Activated naive CD4-positive, alpha-beta T cell treated with anti-CD3 and anti-CD28 coated beads, Interleukin-2, amount 50 U/mL, for 24 hours (primary cell): ENCODE measurements around the gene TMEM272.

Source experiments
- H3K27ac Mint-ChIP-seq: one replicate; pipeline ENCODE4 v1.8.0; 2021; ENCODE audit warnings: mild to moderate bottlenecking, mixed read lengths
- H3K27me3 Mint-ChIP-seq: one replicate; pipeline ENCODE4 v1.8.0; 2021; ENCODE audit warnings: mixed read lengths
- H3K36me3 Mint-ChIP-seq: one replicate; pipeline ENCODE4 v1.8.0; 2021; ENCODE audit warnings: mixed read lengths
- H3K4me1 Mint-ChIP-seq: one replicate; pipeline ENCODE4 v1.8.0; 2021; ENCODE audit warnings: mixed read lengths
- H3K4me3 Mint-ChIP-seq: one replicate; pipeline ENCODE4 v1.8.0; 2021; ENCODE audit warnings: mild to moderate bottlenecking, mixed read lengths
- H3K9me3 Mint-ChIP-seq: one replicate; pipeline ENCODE4 v1.8.0; 2021; ENCODE audit warnings: mixed read lengths

The TMEM272 gene

GRCh38 chr13:51786425-51787265 lies 58.3 kb downstream of the TMEM272 start:
- no peaks in the 10 kb centered on the region for H3K9me3 Mint-ChIP-seq
- peaks cover 19% of the 10 kb centered on the region for H3K36me3 Mint-ChIP-seq
- no peak overlapping the region for H3K4me3 Mint-ChIP-seq
- H3K27me3 Mint-ChIP-seq: no peaks in the 10 kb centered on the region
- peaks cover 10% of the 10 kb centered on the region for H3K4me1 Mint-ChIP-seq
- H3K27ac Mint-ChIP-seq: no peak overlapping the region

DNA sequence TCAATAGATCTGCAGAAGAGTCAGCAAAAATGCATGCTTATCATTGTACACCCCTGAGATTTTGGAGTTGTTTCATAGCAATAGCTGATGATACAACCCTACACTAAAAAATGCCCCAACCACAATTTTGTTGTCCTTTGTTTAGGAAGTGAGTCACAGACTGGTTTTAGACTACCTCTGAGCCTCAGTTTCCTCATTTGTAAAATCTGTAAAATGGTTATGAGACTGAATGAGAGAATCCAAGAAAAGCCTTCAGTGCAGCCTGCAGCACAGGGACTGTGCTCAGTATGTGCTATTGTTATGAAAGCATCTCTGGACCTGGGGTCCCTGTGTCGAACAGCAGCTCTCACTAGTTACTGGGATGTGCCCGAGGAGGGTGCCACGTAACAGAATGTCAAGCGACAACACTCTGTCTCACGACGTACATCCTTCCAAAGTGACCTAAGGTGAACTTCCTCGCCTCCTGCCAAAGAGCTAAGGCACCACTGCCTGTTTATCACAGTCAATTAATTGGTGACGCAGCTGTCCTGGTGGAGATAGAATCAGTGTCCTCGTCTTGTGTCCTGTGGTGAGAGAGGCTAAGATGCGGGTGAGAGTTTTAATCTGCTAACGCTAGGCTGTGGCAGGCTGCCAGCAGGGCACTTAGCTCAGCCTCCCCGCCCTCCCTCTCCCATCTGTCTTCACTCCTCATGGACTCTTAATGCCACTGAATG lies 59.1 kb downstream of the TMEM272 start:
- H3K4me1 Mint-ChIP-seq: peaks cover 10% of the 10 kb centered on the region
- no peak overlapping the region for H3K4me3 Mint-ChIP-seq
- no peaks in the 10 kb centered on the region for H3K27me3 Mint-ChIP-seq
- H3K27ac Mint-ChIP-seq: no peak overlapping the region
- no peaks in the 10 kb centered on the region for H3K9me3 Mint-ChIP-seq
- peaks cover 15% of the 10 kb centered on the region for H3K36me3 Mint-ChIP-seq

GRCh38 chr13:51784097-51784496 lies 60.9 kb downstream of the TMEM272 start:
- Mint-ChIP-seq H3K9me3 (no peaks in the 10 kb centered on the region), H3K4me3 (no peak overlapping the region), H3K36me3 (peaks cover 8% of the 10 kb centered on the region), H3K4me1 (peaks cover 10% of the 10 kb centered on the region), H3K27me3 (no peaks in the 10 kb centered on the region), H3K27ac (no peak overlapping the region)

- Mint-ChIP-seq H3K36me3 (peaks cover 6% of the 10 kb centered on the region), H3K27ac (no peak overlapping the region), H3K9me3 (no peaks in the 10 kb centered on the region), H3K4me1 (peaks cover 10% of the 10 kb centered on the region), H3K4me3 (no peak overlapping the region), H3K27me3 (no peaks in the 10 kb centered on the region)
Measured at GRCh38 chr13:51783428-51784094, 61.4 kb downstream of the TMEM272 start.

DNA sequence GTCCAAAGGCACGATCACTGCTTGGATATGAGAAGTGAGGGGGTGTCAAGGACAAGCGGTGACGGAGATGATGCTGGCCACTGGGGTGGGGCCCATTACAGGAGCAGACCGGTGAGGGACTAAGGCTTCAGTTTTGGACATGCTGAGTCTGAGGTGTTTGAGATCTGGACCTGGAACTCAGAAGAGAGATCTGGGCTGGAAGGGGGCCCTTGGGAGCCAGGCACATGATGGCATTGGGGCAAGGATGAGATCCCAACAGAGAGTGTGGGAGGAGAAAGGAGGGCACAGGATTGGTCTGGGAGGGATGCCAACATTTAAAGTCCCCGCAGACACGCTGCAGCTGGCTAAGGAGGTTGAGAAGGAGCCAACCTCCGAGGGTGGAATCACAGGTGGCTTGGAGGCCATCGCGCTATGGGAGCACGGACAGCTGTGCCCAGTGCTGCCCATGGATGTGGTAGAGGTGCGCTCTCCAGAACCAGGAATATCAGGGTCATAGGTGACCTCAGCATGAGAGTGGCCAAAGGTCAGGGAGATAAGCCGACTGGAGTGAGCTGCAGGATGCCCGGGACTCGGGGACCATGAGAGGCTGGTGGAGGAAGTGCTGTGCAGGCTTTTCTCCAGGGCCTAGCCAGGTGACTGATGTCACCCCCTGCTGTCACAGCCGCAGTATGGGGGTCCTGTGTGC lies 62.8 kb downstream of the TMEM272 start:
- peak overlapping the region; percentile 81 for H3K27ac Mint-ChIP-seq
- H3K4me3 Mint-ChIP-seq: no peak overlapping the region
- peaks cover 7% of the 10 kb centered on the region for H3K4me1 Mint-ChIP-seq
- no peaks in the 10 kb centered on the region for H3K9me3 Mint-ChIP-seq
- no peaks in the 10 kb centered on the region for H3K27me3 Mint-ChIP-seq
- peaks cover 6% of the 10 kb centered on the region for H3K36me3 Mint-ChIP-seq

- H3K36me3 Mint-ChIP-seq: peaks cover 6% of the 10 kb centered on the region
- H3K4me1 Mint-ChIP-seq: no peaks in the 10 kb centered on the region
- peak overlapping the region; percentile 81 for H3K27ac Mint-ChIP-seq
- H3K4me3 Mint-ChIP-seq: no peak overlapping the region
- no peaks in the 10 kb centered on the region for H3K9me3 Mint-ChIP-seq
- no peaks in the 10 kb centered on the region for H3K27me3 Mint-ChIP-seq
Measured at GRCh38 chr13:51781246-51782022, 63.5 kb downstream of the TMEM272 start.

- Mint-ChIP-seq H3K27me3 (no peaks in the 10 kb centered on the region), H3K4me3 (no peak overlapping the region), H3K36me3 (peaks cover 6% of the 10 kb centered on the region), H3K27ac (no peak overlapping the region), H3K9me3 (no peaks in the 10 kb centered on the region), H3K4me1 (no peaks in the 10 kb centered on the region)
Measured at GRCh38 chr13:51780099-51780498, 64.9 kb downstream of the TMEM272 start.

DNA sequence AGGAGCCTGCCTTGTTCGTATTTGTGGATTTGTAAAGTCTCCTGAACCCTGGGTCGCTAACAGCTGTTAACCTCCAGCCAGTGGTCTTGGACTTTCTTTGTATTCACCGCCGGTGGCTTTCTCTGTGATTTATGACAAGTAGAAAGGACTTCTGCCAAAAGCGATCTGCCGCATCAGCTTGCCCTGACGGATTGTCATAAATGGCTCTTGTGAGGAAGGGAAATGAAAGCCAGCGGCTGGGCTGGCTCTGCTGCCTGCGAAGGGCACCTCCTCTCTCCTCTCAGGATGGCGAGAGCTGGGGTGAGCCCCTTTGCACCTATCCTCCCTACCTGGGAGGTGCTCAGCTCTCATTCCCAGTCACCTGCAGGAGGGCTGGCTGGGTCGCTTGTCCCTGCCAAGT lies 66.6 kb downstream of the TMEM272 start:
- H3K4me1 Mint-ChIP-seq: no peaks in the 10 kb centered on the region
- peaks cover 6% of the 10 kb centered on the region for H3K36me3 Mint-ChIP-seq
- H3K27me3 Mint-ChIP-seq: no peaks in the 10 kb centered on the region
- H3K4me3 Mint-ChIP-seq: no peak overlapping the region
- no peaks in the 10 kb centered on the region for H3K9me3 Mint-ChIP-seq
- no peak overlapping the region for H3K27ac Mint-ChIP-seq

DNA sequence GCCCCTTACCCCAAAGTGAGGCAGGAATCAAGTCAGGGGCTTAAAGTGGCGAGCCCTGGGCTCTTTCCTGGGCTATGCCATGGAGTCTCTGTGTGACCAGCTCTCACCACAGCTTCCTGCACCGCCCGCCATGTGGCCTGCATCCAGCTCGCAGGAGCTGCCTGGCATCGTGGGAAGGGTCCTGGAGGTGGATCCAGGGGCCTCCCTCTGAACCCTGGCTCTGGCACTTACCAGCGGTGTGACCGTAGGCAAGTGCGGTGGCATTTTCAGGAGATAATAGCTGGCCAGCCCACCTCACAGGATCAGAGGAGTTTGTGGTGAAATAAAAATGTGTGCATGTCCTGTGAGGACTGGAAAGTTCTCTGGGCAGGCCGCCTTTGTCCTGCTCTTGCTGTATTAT lies 67.1 kb downstream of the TMEM272 start:
- H3K4me1 Mint-ChIP-seq: no peaks in the 10 kb centered on the region
- peaks cover 6% of the 10 kb centered on the region for H3K36me3 Mint-ChIP-seq
- H3K9me3 Mint-ChIP-seq: no peaks in the 10 kb centered on the region
- H3K27me3 Mint-ChIP-seq: no peaks in the 10 kb centered on the region
- H3K27ac Mint-ChIP-seq: no peak overlapping the region
- H3K4me3 Mint-ChIP-seq: no peak overlapping the region

DNA sequence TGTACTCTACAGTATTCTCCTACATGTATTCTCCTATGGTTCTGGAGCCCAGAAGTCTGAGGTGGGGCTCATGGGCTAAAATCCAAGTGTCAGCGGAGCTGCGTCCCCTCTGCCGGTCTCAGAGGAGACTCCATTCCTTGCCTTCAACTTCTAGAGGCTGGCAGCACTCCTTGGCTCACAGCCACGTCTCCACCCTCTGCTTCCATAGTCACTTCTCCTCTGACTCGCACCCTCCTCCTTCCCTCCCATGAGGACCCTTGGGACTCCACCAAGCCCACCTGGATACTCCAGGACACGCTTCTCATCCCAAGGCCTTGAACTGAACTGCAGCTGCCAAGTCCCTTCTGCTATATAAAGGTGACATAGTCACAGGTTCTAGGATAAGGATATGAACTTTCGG lies 68.8 kb downstream of the TMEM272 start:
- H3K36me3 Mint-ChIP-seq: peaks cover 2% of the 10 kb centered on the region
- no peaks in the 10 kb centered on the region for H3K9me3 Mint-ChIP-seq
- no peaks in the 10 kb centered on the region for H3K4me1 Mint-ChIP-seq
- no peaks in the 10 kb centered on the region for H3K27me3 Mint-ChIP-seq
- H3K27ac Mint-ChIP-seq: no peak overlapping the region
- no peak overlapping the region for H3K4me3 Mint-ChIP-seq

GRCh38 chr13:51773515-51773914 lies 71.5 kb downstream of the TMEM272 start:
- no peaks in the 10 kb centered on the region for H3K27me3 Mint-ChIP-seq
- no peaks in the 10 kb centered on the region for H3K9me3 Mint-ChIP-seq
- no peaks in the 10 kb centered on the region for H3K4me1 Mint-ChIP-seq
- no peaks in the 10 kb centered on the region for H3K36me3 Mint-ChIP-seq
- no peak overlapping the region for H3K27ac Mint-ChIP-seq
- no peak overlapping the region for H3K4me3 Mint-ChIP-seq

- Mint-ChIP-seq H3K9me3 (no peaks in the 10 kb centered on the region), H3K4me1 (no peaks in the 10 kb centered on the region), H3K4me3 (no peak overlapping the region), H3K27me3 (no peaks in the 10 kb centered on the region), H3K27ac (no peak overlapping the region), H3K36me3 (no peaks in the 10 kb centered on the region)
Measured at GRCh38 chr13:51772781-51773180, 72.2 kb downstream of the TMEM272 start.

GRCh38 chr13:51772105-51772455 lies 72.9 kb downstream of the TMEM272 start:
- Mint-ChIP-seq H3K4me3 (no peak overlapping the region), H3K9me3 (no peaks in the 10 kb centered on the region), H3K36me3 (no peaks in the 10 kb centered on the region), H3K27ac (no peak overlapping the region), H3K4me1 (no peaks in the 10 kb centered on the region), H3K27me3 (no peaks in the 10 kb centered on the region)

DNA sequence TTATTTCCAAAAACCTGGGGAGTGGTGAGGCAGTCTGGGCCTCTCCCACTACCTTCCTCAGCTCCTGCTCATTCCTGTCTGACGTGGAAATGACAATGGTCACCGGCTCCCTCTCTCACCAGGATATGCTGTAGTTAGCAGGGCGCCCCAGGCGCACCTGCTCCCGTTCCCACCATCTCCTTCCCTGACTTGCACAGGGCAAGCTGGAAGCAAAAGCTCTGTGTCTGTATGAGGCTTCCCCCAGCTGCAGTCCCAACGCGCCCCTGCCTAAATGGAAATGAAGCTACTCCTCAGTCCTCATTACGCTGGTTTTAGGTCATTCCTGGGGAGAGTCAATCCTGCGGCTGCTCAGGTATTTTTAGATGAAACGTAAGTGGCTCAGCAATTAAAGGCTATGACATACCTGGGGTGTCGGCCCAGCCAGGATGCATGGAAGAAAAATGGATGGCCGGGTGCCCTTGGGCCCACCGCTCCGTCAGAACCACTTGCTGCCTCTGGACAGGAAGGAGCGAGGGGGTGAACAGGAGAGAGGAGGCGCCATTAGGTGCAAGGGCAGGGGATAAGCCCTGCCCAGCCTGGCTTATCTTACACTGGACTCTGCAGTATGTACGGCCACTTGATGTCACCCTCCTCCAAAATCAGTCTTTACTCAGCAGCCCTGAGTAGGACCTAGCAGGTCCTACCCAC lies 73.4 kb downstream of the TMEM272 start:
- H3K9me3 Mint-ChIP-seq: no peaks in the 10 kb centered on the region

More for the DNA sequence above, 73.4 kb downstream of the TMEM272 start:
- H3K4me3 Mint-ChIP-seq: no peak overlapping the region
- H3K36me3 Mint-ChIP-seq: no peaks in the 10 kb centered on the region
- no peaks in the 10 kb centered on the region for H3K4me1 Mint-ChIP-seq
- no peak overlapping the region for H3K27ac Mint-ChIP-seq
- H3K27me3 Mint-ChIP-seq: no peaks in the 10 kb centered on the region
